Lower leg skin (tissue), 4 donors: ENCODE measurements around the gene PLXNA3. TPM values are rescaled to one million over a fixed set of nuclear protein-coding genes. Genes with fewer than 3 reads are reported as not detected.

Experiments used
- DNase-seq, 2 donors: peaks; one replicate each; pipeline ENCODE4 v3.0.0-alpha.2; 2019; ENCODE audit warnings: low spot score in 2 of 2
- H3K4me3 ChIP-seq: fragments of 200-600 bp; sonication (generic); 2 replicates; pipeline ENCODE4 v1.5.1; 2017; ENCODE audit warnings: mild to moderate bottlenecking, low read depth; ENCODE audit not compliant: poor library complexity, severe bottlenecking
- CTCF ChIP-seq, 3 donors: fragments of 450-650 bp; IDR thresholded peaks; one replicate each; pipeline ENCODE4 v1.5.1; 2016; ENCODE audit warnings: antibody characterized with exemption in 3 of 3, mild to moderate bottlenecking in 3 of 3, moderate library complexity in 2 of 3
- POLR2A ChIP-seq, 2 donors: fragments of 450-650 bp; IDR thresholded peaks; one replicate each; pipeline ENCODE4 v1.6.1; 2016 to 2017; ENCODE audit warnings: antibody characterized with exemption in 2 of 2, mild to moderate bottlenecking in 1 of 2, moderate library complexity in 1 of 2
- WGBS, 2 donors: methylation state at CpG; one replicate each; pipeline ENCODE4 v1.1.5; 2018; 5-methylcytosine and 5-hydroxymethylcytosine counted together
- intact Hi-C: fragments of 100-400 bp; cut with DNase I; formaldehyde crosslinking; loops from one replicate; pipeline ENCODE4 v1.15.0; 2023; ENCODE audit warnings: low total_unique reads
- total RNA-seq, 4 donors: library from RNA; depleted of rRNA; stranded (reverse); fragments of >200 nt; gene quantifications; one replicate each; pipeline ENCODE4 v1.1.0, GENCODE V29; 2016

PLXNA3 gene
- total RNA-seq = 10 to 100 TPM; 10.2 to 30.2 (median 13.5) TPM

GRCh38 chrX:154458116-154458953 lies at the start of gene PLXNA3:
Gene PLXNA3, plus strand, starts transcription at chrX:154458281. Its CDS starts 1,903 bp downstream, at chrX:154460184.
- DNase-seq = no peak
- no peak for TF ChIP-seq POLR2A (IDR thresholded peaks at IDR 0.05)
- intact Hi-C loops = no loop called here
- WGBS, 2 donors = 0 to 43% methylated on average over 2 to 31 of the region's 88 CpGs
- H3K4me3 ChIP-seq = peak within 1 kb of the TSS; percentile 30

- no peak for DNase-seq
- intact Hi-C loops = no loop called here
- TF ChIP-seq POLR2A (IDR thresholded peaks at IDR 0.05) (no peak), CTCF (IDR thresholded peaks at IDR 0.05) (no peak)
- 64 to 65% methylated on average over 10 of the region's 10 CpGs for WGBS, 2 donors
- H3K4me3 ChIP-seq = no peak overlapping the region
These were observed 49.3 kb upstream of the PLXNA3 start for GRCh38 chrX:154408659-154409221.

GRCh38 chrX:154409222-154409871 lies 48.7 kb upstream of the PLXNA3 start, which contains the start of gene DNASE1L1:
Gene DNASE1L1, minus strand, starts transcription at chrX:154409254. Its CDS starts 3,686 bp downstream, at chrX:154405568.
- WGBS, 2 donors = 48 to 49% methylated on average over 4 to 21 of the region's 26 CpGs
- TF ChIP-seq POLR2A (IDR thresholded peaks at IDR 0.05) (no peak), CTCF (IDR thresholded peaks at IDR 0.05) (no peak)
- no peak within 1 kb of the TSS for H3K4me3 ChIP-seq
- peak; percentile 63 to 96 for DNase-seq
- intact Hi-C loops = no loop called here

GRCh38 chrX:154411981-154412340 lies 46.1 kb upstream of the PLXNA3 start:
- 60% methylated on average over 26 of the region's 29 CpGs; no CpG with 5 or more reads in 1 of the 2 donors for WGBS, 2 donors

GRCh38 chrX:154412468-154412867 lies 45.6 kb upstream of the PLXNA3 start:
- H3K4me3 ChIP-seq = no peak overlapping the region
- WGBS, 2 donors = 0 to 52% methylated on average over 3 to 4 of the region's 4 CpGs
- no peak for DNase-seq
- intact Hi-C loops = no loop called here
- TF ChIP-seq POLR2A (IDR thresholded peaks at IDR 0.05) = no peak
- no peak for TF ChIP-seq CTCF (IDR thresholded peaks at IDR 0.05)

More at GRCh38 chrX:154411981-154412340, 46.1 kb upstream of the PLXNA3 start:
- H3K4me3 ChIP-seq = peak overlapping the region; percentile 60
- intact Hi-C loops = no loop called here
- DNase-seq = peak; percentile 60 to 92
- TF ChIP-seq POLR2A (IDR thresholded peaks at IDR 0.05) (no peak), CTCF (IDR thresholded peaks at IDR 0.05) (no peak)

GRCh38 chrX:154413142-154413541 lies 44.9 kb upstream of the PLXNA3 start:
- H3K4me3 ChIP-seq = no peak overlapping the region
- intact Hi-C loops = no loop called here
- DNase-seq = no peak
- TF ChIP-seq CTCF (IDR thresholded peaks at IDR 0.05) = no peak
- no peak for TF ChIP-seq POLR2A (IDR thresholded peaks at IDR 0.05)
- 80 to 84% methylated on average over 1 to 5 of the region's 8 CpGs for WGBS, 2 donors
